Gastrocnemius medialis (tissue), 4 donors: ENCODE measurements around the gene KCNH6. TPM values are rescaled to one million over a fixed set of nuclear protein-coding genes. Genes with fewer than 3 reads are reported as not detected.

Source experiments
- ATAC-seq, 2 donors: fragments of 150-250 bp; one replicate each; pipeline ENCODE4 v1.9.1; 2016
- DNase-seq, 2 donors: peaks; one replicate each; pipeline ENCODE4 v3.0.0-alpha.2; 2019
- H3K27ac ChIP-seq, 4 donors: fragments of 200-600 bp; sonication (generic); 1 replicate in 1 of 4; 2 replicates in 3 of 4; pipeline ENCODE4 v1.5.1; 2016 to 2018; ENCODE audit warnings: mild to moderate bottlenecking in 2 of 4, moderate library complexity in 1 of 4
- H3K27me3 ChIP-seq, 3 donors: fragments of 200-600 bp; sonication (generic) in 2 of 3; 1 replicate in 1 of 3; 2 replicates in 2 of 3; pipeline versions ENCODE4 v1.5.1 to v1.6.0; 2016 to 2019; ENCODE audit warnings: mild to moderate bottlenecking in 1 of 3, moderate library complexity in 1 of 3
- H3K36me3 ChIP-seq, 2 donors: fragments of 200-600 bp; sonication (generic) in 1 of 2; one replicate each; pipeline ENCODE4 v1.5.1; 2017 to 2018
- H3K4me1 ChIP-seq, 2 donors: fragments of 200-600 bp; sonication (generic) in 1 of 2; one replicate each; pipeline ENCODE4 v1.5.1; 2016 to 2017; ENCODE audit warnings: mild to moderate bottlenecking in 2 of 2
- H3K4me3 ChIP-seq, 4 donors: fragments of 200-600 bp; sonication (generic) in 3 of 4; 1 replicate in 1 of 4; 2 replicates in 3 of 4; pipeline ENCODE4 v1.5.1; 2016 to 2019; ENCODE audit warnings: mild to moderate bottlenecking in 2 of 4
- H3K9me3 ChIP-seq, 3 donors: fragments of 200-600 bp; sonication (generic) in 2 of 3; 1 replicate in 1 of 3; 2 replicates in 2 of 3; pipeline ENCODE4 v1.5.1; 2016 to 2019
- CTCF ChIP-seq, 5 experiments: fragments of 450-650 bp in 3 of 5; fragments of 200-600 bp in 2 of 5; sonication (generic) in 2 of 5; IDR thresholded peaks in 4 of 5; conservative IDR thresholded peaks in 1 of 5; 1 replicate in 4 of 5; 2 replicates in 1 of 5; pipeline ENCODE4 v1.5.1; 2016 to 2019; ENCODE audit warnings: antibody characterized with exemption in 5 of 5, mild to moderate bottlenecking in 3 of 5, moderate library complexity in 3 of 5
- POLR2A ChIP-seq, 2 donors: fragments of 450-650 bp; IDR thresholded peaks; one replicate each; pipeline ENCODE4 v1.6.1; 2017; ENCODE audit warnings: antibody characterized with exemption in 2 of 2, mild to moderate bottlenecking in 2 of 2, moderate library complexity in 2 of 2
- in situ Hi-C, 4 donors: fragments of 200-750 bp; cut with MboI; loops; one replicate each; pipeline versions ENCODE4 v1.15.0 to v1.8.0; 2017; ENCODE audit warnings: low sequenced_read_pairs in 4 of 4
- intact Hi-C: fragments of 100-400 bp; cut with DNase I; formaldehyde crosslinking; loops from one replicate; pipeline ENCODE4 v1.15.1; 2023; ENCODE audit warnings: low total_unique reads
- total RNA-seq, 4 donors: library from RNA; depleted of rRNA; stranded (reverse); fragments of >200 nt; gene quantifications; one replicate each; pipeline versions ENCODE4 v1.1.0 to v1.2.3, GENCODE V29; 2016

The KCNH6 gene
- total RNA-seq, 4 donors from 2014 or later, result not detected

- no peak for TF ChIP-seq CTCF (IDR thresholded peaks at IDR 0.05 in 4 of 5, conservative IDR thresholded peaks at IDR 0.05 in 1 of 5)
- TF ChIP-seq POLR2A (IDR thresholded peaks at IDR 0.05), result no peak
- Histone ChIP-seq H3K9me3 (no peaks in the 10 kb centered on the region), H3K27ac (no peak overlapping the region), H3K27me3 (no peaks in the 10 kb centered on the region), H3K4me1 (no peaks in the 10 kb centered on the region), H3K36me3 (no peaks in the 10 kb centered on the region), H3K4me3 (no peak overlapping the region)
- in situ Hi-C loops, result loop anchor here in 1 of 4 donors (25.0 kb wide), 1 partner anchor 826 kb away; no protein-coding TSS in a partner anchor
- intact Hi-C loops, result no loop called here
- ATAC-seq, result no peak
- no peak for DNase-seq
Measured at GRCh38 chr17:63512896-63513644, 10.1 kb upstream of the KCNH6 start.

GRCh38 chr17:63514477-63514876 lies 8.7 kb upstream of the KCNH6 start:
- ATAC-seq, result no peak
- no peak for TF ChIP-seq POLR2A (IDR thresholded peaks at IDR 0.05)
- TF ChIP-seq CTCF (IDR thresholded peaks at IDR 0.05 in 4 of 5, conservative IDR thresholded peaks at IDR 0.05 in 1 of 5), result no peak
- H3K27ac ChIP-seq, result no peak overlapping the region
- no peaks in the 10 kb centered on the region for H3K4me1 ChIP-seq
- H3K4me3 ChIP-seq, result no peak overlapping the region
- intact Hi-C loops (no loop called here), in situ Hi-C loops (loop anchor here in 1 of 4 donors (25.0 kb wide), 1 partner anchor 827 kb away; no protein-coding TSS in a partner anchor)
- no peaks in the 10 kb centered on the region for H3K36me3 ChIP-seq
- H3K27me3 ChIP-seq, result no peaks in the 10 kb centered on the region
- no peak for DNase-seq
- no peaks in the 10 kb centered on the region for H3K9me3 ChIP-seq

- in situ Hi-C loops (loop anchor here in 1 of 4 donors (25.0 kb wide), 1 partner anchor 828 kb away; no protein-coding TSS in a partner anchor), intact Hi-C loops (no loop called here)
- Histone ChIP-seq H3K9me3 (no peaks in the 10 kb centered on the region), H3K27me3 (no peaks in the 10 kb centered on the region), H3K4me3 (no peak overlapping the region), H3K27ac (no peak overlapping the region), H3K4me1 (no peaks in the 10 kb centered on the region), H3K36me3 (no peaks in the 10 kb centered on the region)
- ATAC-seq (no peak), DNase-seq (no peak)
- TF ChIP-seq POLR2A (IDR thresholded peaks at IDR 0.05), result no peak
- TF ChIP-seq CTCF (IDR thresholded peaks at IDR 0.05 in 4 of 5, conservative IDR thresholded peaks at IDR 0.05 in 1 of 5), result no peak
Measured at GRCh38 chr17:63514974-63515373, 8.2 kb upstream of the KCNH6 start.

- ATAC-seq, result no peak
Measured at GRCh38 chr17:63515426-63515825, 7.7 kb upstream of the KCNH6 start.

More at GRCh38 chr17:63515426-63515825, 7.7 kb upstream of the KCNH6 start:
- no peak for DNase-seq
- Histone ChIP-seq H3K36me3 (no peaks in the 10 kb centered on the region), H3K4me3 (no peak overlapping the region), H3K9me3 (no peaks in the 10 kb centered on the region), H3K27me3 (no peaks in the 10 kb centered on the region), H3K27ac (no peak overlapping the region), H3K4me1 (no peaks in the 10 kb centered on the region)
- in situ Hi-C loops (loop anchor here in 1 of 4 donors (25.0 kb wide), 1 partner anchor 828 kb away; no protein-coding TSS in a partner anchor), intact Hi-C loops (no loop called here)
- TF ChIP-seq POLR2A (IDR thresholded peaks at IDR 0.05) (no peak), CTCF (IDR thresholded peaks at IDR 0.05 in 4 of 5, conservative IDR thresholded peaks at IDR 0.05 in 1 of 5) (no peak)
